Activated naive CD4-positive, alpha-beta T cell treated with Interleukin-2 at 50 U/mL for 16 hours (primary cell): ENCODE results near the gene LCN12.

Experiments
- DNase-seq: peaks from one replicate; pipeline ENCODE4 v3.0.0-alpha.2; 2020

LCN12 gene

GRCh38 chr9:136927343-136928271 is 24.5 kb upstream of the LCN12 start:
- DNase-seq, result no peak

- no peak for DNase-seq
These were observed 23.5 kb upstream of the LCN12 start for GRCh38 chr9:136928591-136928990.

- DNase-seq, result no peak
These were observed 22.1 kb upstream of the LCN12 start for GRCh38 chr9:136930014-136930413.

- no peak for DNase-seq
These were observed 20.4 kb upstream of the LCN12 start for GRCh38 chr9:136931611-136932130.

- DNase-seq, result no peak
These were observed 17.8 kb upstream of the LCN12 start for GRCh38 chr9:136934277-136934676.

GRCh38 chr9:136935651-136936050 is 16.4 kb upstream of the LCN12 start:
- no peak for DNase-seq

GRCh38 chr9:136936645-136937170 is 15.4 kb upstream of the LCN12 start:
- no peak for DNase-seq

- DNase-seq, result no peak
These were observed 14.7 kb upstream of the LCN12 start for GRCh38 chr9:136937186-136938001.

- no peak for DNase-seq
These were observed 12.6 kb upstream of the LCN12 start for GRCh38 chr9:136939431-136939995.

- no peak for DNase-seq
These were observed 12.0 kb upstream of the LCN12 start for GRCh38 chr9:136939996-136940525.

GRCh38 chr9:136940526-136941230 is 11.4 kb upstream of the LCN12 start:
- DNase-seq, result no peak

GRCh38 chr9:136941231-136942111 is 10.6 kb upstream of the LCN12 start:
- no peak for DNase-seq

GRCh38 chr9:136942112-136942880 is 9.8 kb upstream of the LCN12 start:
- DNase-seq, result no peak

GRCh38 chr9:136942881-136943230 is 9.2 kb upstream of the LCN12 start:
- no peak for DNase-seq

GRCh38 chr9:136943291-136944211 is 8.5 kb upstream of the LCN12 start:
- DNase-seq, result peak; percentile 40

- DNase-seq, result no peak
These were observed 7.9 kb upstream of the LCN12 start for GRCh38 chr9:136944212-136944518.

- DNase-seq, result peak; percentile 94
These were observed 7.3 kb upstream of the LCN12 start, which contains the start of the genes C8G and FBXW5 for GRCh38 chr9:136944519-136945332. Gene C8G (plus strand): TSS chr9:136945243. CDS start chr9:136945321, 78 bp downstream. Gene FBXW5 (minus strand): TSS chr9:136944738. CDS start chr9:136944083, 655 bp downstream.
